Measurements from ENCODE around the gene TSHZ2.

Gene TSHZ2

DNA sequence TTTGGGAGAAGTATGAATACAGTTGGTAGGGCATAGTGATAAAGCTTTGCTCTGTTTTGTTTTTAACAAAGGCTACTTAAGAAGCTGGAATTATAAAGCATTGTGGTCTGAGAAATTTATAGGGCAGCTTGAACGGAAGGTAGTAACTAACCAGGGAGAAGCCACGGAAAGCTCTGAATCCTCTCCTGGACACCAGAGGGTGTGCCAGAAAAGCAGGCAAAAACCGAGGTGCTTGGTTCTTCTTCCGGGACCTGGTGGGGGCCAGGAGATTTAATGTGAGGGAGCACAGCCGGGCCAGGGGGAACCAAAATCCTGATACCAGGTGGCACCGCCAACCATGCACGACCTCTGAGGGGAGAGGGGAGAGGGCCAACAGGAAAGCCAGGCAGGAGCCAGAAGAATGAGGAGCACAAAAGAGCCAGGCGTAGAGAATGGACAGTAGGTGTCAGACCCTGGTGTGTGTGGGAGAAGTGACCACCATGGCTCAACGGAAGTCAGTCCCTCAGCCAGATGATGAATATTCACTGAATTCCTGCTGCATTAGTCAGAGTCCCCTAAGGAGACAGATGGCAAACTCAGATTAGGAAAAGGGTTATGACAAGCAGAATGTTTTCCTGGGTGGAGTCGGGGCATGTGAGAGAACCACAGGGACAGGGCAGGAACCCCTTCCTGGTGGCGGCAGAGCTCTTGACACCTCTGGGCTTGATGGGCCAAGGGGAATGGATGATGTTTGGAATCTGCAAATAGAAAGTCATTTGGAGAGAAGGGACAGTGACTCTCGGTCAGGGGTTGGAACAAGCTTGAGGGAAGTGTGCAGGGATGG lies 359.2 kb downstream of the TSHZ2 start:
- no peak for DNase-seq

DNA sequence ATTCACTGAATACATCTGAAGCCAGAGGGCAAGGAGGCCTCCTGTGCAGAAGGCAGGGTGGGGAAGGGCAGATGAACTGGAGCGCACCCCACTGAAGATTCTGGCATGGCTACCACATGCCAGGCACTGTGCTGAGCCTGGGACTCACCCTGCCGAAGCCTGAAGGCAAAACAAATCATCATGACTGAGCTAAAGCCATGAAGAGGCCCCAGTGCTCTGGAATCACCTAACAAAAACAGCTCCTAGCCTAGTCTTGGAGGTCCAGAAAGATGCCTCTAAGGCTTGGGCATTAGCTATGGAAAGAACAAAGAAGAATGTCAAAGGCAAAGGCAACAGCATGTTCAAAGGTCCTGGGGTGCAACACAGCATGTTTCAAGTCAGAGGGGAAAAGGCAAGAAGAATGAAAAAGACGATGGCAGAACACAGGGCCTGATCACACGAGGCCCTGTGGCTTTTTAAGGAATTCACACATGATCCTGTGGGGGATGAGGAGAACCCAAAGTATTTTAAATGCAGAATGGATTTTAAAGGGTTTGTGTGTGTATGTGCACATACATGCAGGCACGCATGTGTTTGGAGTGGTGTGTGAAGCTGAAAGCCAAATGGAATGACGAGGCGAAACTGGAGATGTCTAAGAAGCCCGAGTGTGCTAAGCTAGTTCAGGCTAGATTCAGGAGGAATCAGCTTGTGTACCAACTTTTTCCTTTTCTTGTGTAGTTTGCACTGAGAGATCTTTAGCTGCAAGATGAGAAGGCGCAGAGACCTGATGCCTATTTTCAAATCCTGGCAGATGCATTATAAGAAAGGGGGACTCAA lies 360.1 kb downstream of the TSHZ2 start:
- DNase-seq: no peak

DNA sequence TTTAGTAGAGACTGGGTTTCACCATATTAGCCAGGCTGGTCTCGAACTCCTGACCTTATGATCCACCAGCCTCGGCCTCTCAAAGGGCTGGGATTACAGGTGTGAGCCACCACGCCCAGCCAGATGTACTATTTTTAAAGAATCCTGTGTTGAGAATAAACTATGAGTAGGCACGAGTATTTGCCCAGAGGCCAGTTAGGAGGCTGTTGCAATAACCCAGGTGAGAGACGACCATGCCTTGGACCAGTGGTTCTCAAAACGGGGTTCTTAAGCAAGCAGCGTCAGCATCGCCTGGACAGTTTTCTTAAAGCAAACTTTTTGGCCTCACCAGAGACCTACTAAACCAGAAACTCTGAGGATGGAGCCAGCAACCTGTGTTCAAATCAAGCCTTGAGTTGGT lies 362.7 kb downstream of the TSHZ2 start:
- DNase-seq: no peak

DNA sequence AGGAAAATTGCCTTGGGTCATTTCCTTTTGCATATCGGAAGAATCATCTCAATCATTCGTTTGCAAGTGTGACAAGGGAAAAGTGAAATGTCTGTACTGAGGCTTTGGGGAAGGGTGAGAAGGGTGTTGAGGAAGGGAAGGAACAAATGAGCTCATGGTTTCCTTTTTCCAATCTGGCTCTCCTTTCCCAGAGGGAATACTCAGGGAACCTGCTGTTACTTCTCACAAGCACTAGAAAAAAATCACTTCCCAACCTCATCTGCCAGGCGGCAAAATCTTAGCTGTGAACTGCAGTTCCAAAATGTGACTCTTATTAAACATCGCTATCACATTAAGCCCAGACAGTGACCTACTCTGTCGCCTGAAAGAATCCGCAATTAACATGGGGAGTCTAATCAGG lies 363.4 kb downstream of the TSHZ2 start:
- no peak for DNase-seq

- no peak for DNase-seq
Measured at GRCh38 chr20:53336892-53337291, 364.7 kb downstream of the TSHZ2 start.

GRCh38 chr20:53337390-53338101 lies 365.4 kb downstream of the TSHZ2 start:
- no peak for DNase-seq

- DNase-seq: no peak
Measured at GRCh38 chr20:53338716-53339115, 366.6 kb downstream of the TSHZ2 start.

DNA sequence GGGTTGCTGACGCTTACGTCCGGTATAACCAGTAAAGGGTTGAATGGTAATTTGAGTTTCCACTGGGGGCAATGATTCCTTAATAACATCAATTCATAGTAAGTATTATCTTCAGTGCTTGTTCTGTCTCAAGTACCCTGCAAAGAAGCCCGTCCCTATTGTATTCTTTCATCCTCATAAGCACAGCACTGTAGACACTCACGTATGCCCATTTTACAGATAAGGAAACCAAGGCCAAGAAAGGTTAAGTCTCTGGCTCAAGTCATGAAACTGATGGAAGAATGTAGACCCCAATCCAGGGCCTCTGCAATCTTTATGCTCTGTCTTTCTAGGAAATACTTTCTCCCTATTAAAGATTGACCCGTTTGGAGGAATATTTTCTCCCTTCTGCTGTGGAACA lies 370.3 kb downstream of the TSHZ2 start:
- no peak for DNase-seq

- DNase-seq: no peak
Measured at GRCh38 chr20:53343448-53343847, 371.3 kb downstream of the TSHZ2 start.

- DNase-seq: no peak
Measured at GRCh38 chr20:53344891-53345290, 372.7 kb downstream of the TSHZ2 start.

DNA sequence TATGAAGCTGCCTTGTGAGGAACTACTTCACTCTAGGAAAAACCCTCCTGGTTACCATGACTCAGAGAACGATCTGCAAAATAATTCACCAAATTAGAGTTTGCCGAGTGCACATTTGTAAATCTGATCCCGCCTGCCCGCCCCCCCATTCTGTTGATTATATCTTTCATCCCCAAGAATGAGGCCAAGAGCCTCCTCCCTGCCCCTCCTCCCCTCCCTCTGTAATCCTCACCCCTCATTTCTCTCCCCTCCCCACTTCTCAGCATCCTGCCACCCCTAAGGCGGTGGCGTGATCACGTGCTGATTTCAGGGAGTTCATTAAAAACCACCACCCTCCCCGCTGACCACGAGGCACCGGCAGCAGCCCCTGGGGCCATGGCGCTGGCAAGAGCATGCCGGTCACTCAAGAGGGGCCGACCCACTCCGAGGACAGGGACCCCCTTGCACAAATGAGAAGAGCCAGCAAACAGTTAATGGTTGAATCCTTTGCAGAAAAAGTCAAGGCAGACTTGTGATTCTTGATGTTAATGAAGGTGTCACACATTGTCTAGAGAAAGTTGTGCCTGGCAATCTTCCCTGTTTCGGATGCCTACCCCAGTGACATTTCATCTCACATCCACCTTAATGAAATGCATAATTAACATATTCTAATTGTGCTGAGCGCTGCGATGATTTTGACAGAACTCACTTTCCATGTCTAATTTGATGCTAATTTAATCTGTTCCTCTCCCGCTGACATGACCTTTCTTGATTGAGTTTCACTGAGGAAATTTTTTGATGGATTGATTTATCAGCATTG lies 373.6 kb downstream of the TSHZ2 start:
- DNase-seq: no peak

DNA sequence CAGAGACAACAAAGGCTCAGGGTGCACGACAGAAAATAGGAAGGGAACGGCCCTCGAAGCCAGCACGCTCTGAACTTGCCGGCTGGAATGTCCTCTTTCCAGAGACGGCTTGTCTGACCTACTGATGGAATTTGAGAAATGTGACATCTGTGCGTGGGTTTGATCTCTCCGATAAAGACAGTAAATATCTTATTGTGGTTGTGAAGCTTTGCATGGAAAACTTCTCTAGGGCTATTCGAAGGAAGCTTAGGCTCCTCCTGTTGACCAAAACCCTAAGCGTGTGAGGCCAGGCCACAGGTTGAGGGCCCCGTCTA lies 374.1 kb downstream of the TSHZ2 start:
- DNase-seq: no peak

DNA sequence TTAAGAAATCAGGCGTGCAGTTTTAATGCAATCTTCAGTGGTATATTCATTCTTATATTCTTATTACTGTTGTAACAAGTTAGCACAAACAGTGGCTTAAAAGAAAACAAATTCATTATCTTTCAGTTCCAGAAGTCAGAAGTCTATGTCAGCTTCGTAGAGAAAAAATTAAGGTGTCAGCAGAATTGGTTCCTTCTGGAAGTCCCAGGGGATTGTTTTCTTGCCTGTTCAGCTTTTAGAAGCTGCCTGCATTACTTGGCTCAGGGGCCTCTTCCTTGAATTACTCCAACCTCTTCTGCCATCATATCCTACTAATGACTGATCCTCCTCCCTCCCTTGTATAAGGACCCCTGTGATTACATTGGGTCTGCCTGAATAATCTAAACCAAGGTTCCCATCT lies 377.6 kb downstream of the TSHZ2 start:
- DNase-seq: no peak

- no peak for DNase-seq
Measured at GRCh38 chr20:53352727-53353440, 380.7 kb downstream of the TSHZ2 start.

GRCh38 chr20:53354314-53354713 lies 382.2 kb downstream of the TSHZ2 start:
- no peak for DNase-seq

DNA sequence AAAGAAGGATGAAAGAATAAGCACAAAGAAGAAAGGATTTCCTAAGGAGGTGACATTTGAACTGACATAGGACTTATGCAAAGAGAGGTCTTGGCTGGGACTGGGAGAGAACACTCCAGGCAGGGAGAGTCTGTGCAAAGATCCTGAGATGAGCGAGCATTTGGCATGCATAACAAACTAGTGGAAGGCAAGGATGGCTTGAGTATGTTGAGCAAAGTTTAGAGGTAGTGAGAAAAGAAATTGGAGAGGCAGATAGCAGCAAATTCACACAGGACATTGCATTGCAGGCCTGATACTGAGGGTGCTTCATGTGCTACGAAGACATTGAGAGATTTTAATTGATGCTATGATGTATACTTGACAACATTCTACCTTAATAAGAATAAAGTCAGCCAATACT lies 383.6 kb downstream of the TSHZ2 start:
- DNase-seq: no peak

- DNase-seq: no peak
Measured at GRCh38 chr20:53359425-53359824, 387.3 kb downstream of the TSHZ2 start.

- DNase-seq: no peak
Measured at GRCh38 chr20:53360852-53361251, 388.7 kb downstream of the TSHZ2 start.

- no peak for DNase-seq
Measured at GRCh38 chr20:53362736-53363135, 390.6 kb downstream of the TSHZ2 start.

- no peak for DNase-seq
Measured at GRCh38 chr20:53364646-53365045, 392.5 kb downstream of the TSHZ2 start.

DNA sequence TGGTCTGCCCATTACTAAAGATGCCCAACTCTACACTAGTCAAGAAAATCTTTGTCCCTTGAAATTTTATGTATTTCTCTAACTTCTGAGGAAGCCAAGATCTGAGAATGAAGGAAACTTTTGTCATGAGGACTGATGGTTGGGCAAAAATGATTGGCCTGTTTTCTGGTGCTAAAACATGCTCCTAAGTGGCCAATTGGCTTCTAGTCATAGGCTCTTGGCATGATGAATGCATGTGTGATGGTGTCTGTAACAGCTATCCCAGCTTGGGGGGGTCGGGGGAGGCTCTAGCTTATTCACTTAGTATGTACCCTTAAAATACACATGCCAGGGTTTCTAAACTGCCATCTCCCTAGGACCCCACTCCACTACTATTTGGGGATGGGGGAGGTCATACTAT lies 392.9 kb downstream of the TSHZ2 start:
- no peak for DNase-seq

GRCh38 chr20:53365539-53366075 lies 393.4 kb downstream of the TSHZ2 start:
- DNase-seq: no peak
